ENCODE measurements around the gene KEL.

Gene KEL

DNA sequence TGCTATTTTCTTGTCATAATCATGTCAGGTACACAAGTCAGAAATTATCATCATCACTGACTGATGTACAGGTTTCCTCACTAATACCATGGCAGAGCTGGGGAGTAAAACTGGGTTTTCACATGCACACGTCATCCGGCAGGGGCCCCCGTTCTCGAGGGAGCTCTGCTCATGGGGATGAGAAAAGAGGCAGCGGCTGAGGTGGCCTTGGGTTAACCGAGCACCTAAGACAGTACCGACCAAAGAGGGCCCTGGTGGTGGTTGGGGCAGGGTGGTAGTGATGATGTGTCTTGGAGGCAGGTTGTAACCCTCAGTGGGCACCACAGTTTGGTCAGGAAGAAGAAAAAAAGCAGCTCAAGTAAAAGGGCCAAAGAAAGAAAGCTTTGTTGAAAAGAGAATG is 64.5 kb downstream of the KEL start:
- Histone ChIP-seq H2BK12ac (ENCODE audit: low read length in 2 of 2) (no peak overlapping the region), H3K79me1 (replicated peaks; ENCODE audit: low read length, poor library complexity, severe bottlenecking) (no peaks in the 10 kb centered on the region), H3K4me3 (ENCODE audit: insufficient read depth in 1 of 2, low read depth in 1 of 2, low read length in 2 of 2) (no peak overlapping the region), H3K4ac (ENCODE audit: low read depth in 1 of 2, low read length in 2 of 2) (no peak overlapping the region), H3K9me3 (ENCODE audit: control insufficient read depth, low read length) (no peaks in the 10 kb centered on the region), H3K18ac (ENCODE audit: low read depth in 1 of 2, low read length in 2 of 2) (no peak overlapping the region), H3K4me2 (ENCODE audit: low read length, poor library complexity, severe bottlenecking) (no peak overlapping the region), H3K14ac (ENCODE audit: low read length in 2 of 2) (no peak overlapping the region), H4K91ac (ENCODE audit: low read length) (no peak overlapping the region), H2AFZ (ENCODE audit: low read depth, low read length) (no peak overlapping the region), H3K36me3 (ENCODE audit: control insufficient read depth in 1 of 2, insufficient read depth in 2 of 2, low read depth in 1 of 2, low read length in 2 of 2) (no peaks in the 10 kb centered on the region), H2AK5ac (ENCODE audit: low read length, severe bottlenecking) (no peak overlapping the region), H3K9ac (ENCODE audit: low read length) (no peak overlapping the region), H2BK120ac (ENCODE audit: low read depth, low read length) (no peak overlapping the region), H3K27ac (ENCODE audit: low read length, poor library complexity, severe bottlenecking) (no peak overlapping the region), H2BK5ac (ENCODE audit: low read depth, low read length, poor library complexity, severe bottlenecking) (no peak overlapping the region), H2BK15ac (ENCODE audit: low read depth, poor library complexity, severe bottlenecking) (no peak overlapping the region), H3K23ac (ENCODE audit: low read length in 2 of 2) (no peak overlapping the region), H3K27me3 (ENCODE audit: control insufficient read depth in 1 of 2, insufficient read depth in 1 of 2, low read length in 2 of 2) (peaks cover 0 to 45% of the 10 kb centered on the region in 2 experiments), H3K4me1 (ENCODE audit: control insufficient read depth, insufficient read depth, low read depth, low read length) (no peaks in the 10 kb centered on the region), H4K8ac (ENCODE audit: low read length) (no peak overlapping the region)
- DNase-seq, result no peak
- WGBS, result 79% methylated on average over 7 of the region's 7 CpGs

- Histone ChIP-seq H2BK120ac (ENCODE audit: low read depth, low read length) (no peak overlapping the region), H4K8ac (ENCODE audit: low read length) (no peak overlapping the region), H3K79me1 (replicated peaks; ENCODE audit: low read length, poor library complexity, severe bottlenecking) (no peaks in the 10 kb centered on the region), H3K27me3 (ENCODE audit: control insufficient read depth in 1 of 2, insufficient read depth in 1 of 2, low read length in 2 of 2) (peaks cover 0 to 48% of the 10 kb centered on the region in 2 experiments), H3K4ac (ENCODE audit: low read depth in 1 of 2, low read length in 2 of 2) (no peak overlapping the region), H3K23ac (ENCODE audit: low read length in 2 of 2) (no peak overlapping the region), H4K91ac (ENCODE audit: low read length) (no peak overlapping the region), H2AK5ac (ENCODE audit: low read length, severe bottlenecking) (no peak overlapping the region), H3K4me3 (ENCODE audit: insufficient read depth in 1 of 2, low read depth in 1 of 2, low read length in 2 of 2) (no peak overlapping the region), H2BK5ac (ENCODE audit: low read depth, low read length, poor library complexity, severe bottlenecking) (no peak overlapping the region), H3K9ac (ENCODE audit: low read length) (no peak overlapping the region), H3K9me3 (ENCODE audit: control insufficient read depth, low read length) (no peaks in the 10 kb centered on the region), H3K18ac (ENCODE audit: low read depth in 1 of 2, low read length in 2 of 2) (no peak overlapping the region), H3K36me3 (ENCODE audit: control insufficient read depth in 1 of 2, insufficient read depth in 2 of 2, low read depth in 1 of 2, low read length in 2 of 2) (no peaks in the 10 kb centered on the region), H2BK15ac (ENCODE audit: low read depth, poor library complexity, severe bottlenecking) (no peak overlapping the region), H3K14ac (ENCODE audit: low read length in 2 of 2) (no peak overlapping the region), H2BK12ac (ENCODE audit: low read length in 2 of 2) (no peak overlapping the region), H2AFZ (ENCODE audit: low read depth, low read length) (no peak overlapping the region), H3K27ac (ENCODE audit: low read length, poor library complexity, severe bottlenecking) (no peak overlapping the region), H3K4me2 (ENCODE audit: low read length, poor library complexity, severe bottlenecking) (no peak overlapping the region), H3K4me1 (ENCODE audit: control insufficient read depth, insufficient read depth, low read depth, low read length) (no peaks in the 10 kb centered on the region)
- DNase-seq, result no peak
- 100% methylated on average over 1 of the region's 3 CpGs for WGBS
Measured at GRCh38 chr7:142896741-142897379, 65.3 kb downstream of the KEL start.

GRCh38 chr7:142896151-142896550 is 66.0 kb downstream of the KEL start:
- Histone ChIP-seq H3K9me3 (ENCODE audit: control insufficient read depth, low read length) (no peaks in the 10 kb centered on the region), H4K8ac (ENCODE audit: low read length) (no peak overlapping the region), H3K36me3 (ENCODE audit: control insufficient read depth in 1 of 2, insufficient read depth in 2 of 2, low read depth in 1 of 2, low read length in 2 of 2) (no peaks in the 10 kb centered on the region), H3K4me2 (ENCODE audit: low read length, poor library complexity, severe bottlenecking) (no peak overlapping the region), H2AK5ac (ENCODE audit: low read length, severe bottlenecking) (no peak overlapping the region), H3K4ac (ENCODE audit: low read depth in 1 of 2, low read length in 2 of 2) (no peak overlapping the region), H3K27ac (ENCODE audit: low read length, poor library complexity, severe bottlenecking) (no peak overlapping the region), H3K79me1 (replicated peaks; ENCODE audit: low read length, poor library complexity, severe bottlenecking) (no peaks in the 10 kb centered on the region), H2BK5ac (ENCODE audit: low read depth, low read length, poor library complexity, severe bottlenecking) (no peak overlapping the region), H3K23ac (ENCODE audit: low read length in 2 of 2) (no peak overlapping the region), H2BK15ac (ENCODE audit: low read depth, poor library complexity, severe bottlenecking) (no peak overlapping the region), H3K27me3 (ENCODE audit: control insufficient read depth in 1 of 2, insufficient read depth in 1 of 2, low read length in 2 of 2) (peaks cover 0 to 53% of the 10 kb centered on the region in 2 experiments), H3K4me3 (ENCODE audit: insufficient read depth in 1 of 2, low read depth in 1 of 2, low read length in 2 of 2) (no peak overlapping the region), H3K14ac (ENCODE audit: low read length in 2 of 2) (no peak overlapping the region), H2BK120ac (ENCODE audit: low read depth, low read length) (no peak overlapping the region), H3K4me1 (ENCODE audit: control insufficient read depth, insufficient read depth, low read depth, low read length) (no peaks in the 10 kb centered on the region), H2BK12ac (ENCODE audit: low read length in 2 of 2) (no peak overlapping the region), H4K91ac (ENCODE audit: low read length) (no peak overlapping the region), H3K18ac (ENCODE audit: low read depth in 1 of 2, low read length in 2 of 2) (no peak overlapping the region), H2AFZ (ENCODE audit: low read depth, low read length) (no peak overlapping the region), H3K9ac (ENCODE audit: low read length) (no peak overlapping the region)
- DNase-seq, result no peak
- WGBS, result 88% methylated on average over 3 of the region's 3 CpGs

DNA sequence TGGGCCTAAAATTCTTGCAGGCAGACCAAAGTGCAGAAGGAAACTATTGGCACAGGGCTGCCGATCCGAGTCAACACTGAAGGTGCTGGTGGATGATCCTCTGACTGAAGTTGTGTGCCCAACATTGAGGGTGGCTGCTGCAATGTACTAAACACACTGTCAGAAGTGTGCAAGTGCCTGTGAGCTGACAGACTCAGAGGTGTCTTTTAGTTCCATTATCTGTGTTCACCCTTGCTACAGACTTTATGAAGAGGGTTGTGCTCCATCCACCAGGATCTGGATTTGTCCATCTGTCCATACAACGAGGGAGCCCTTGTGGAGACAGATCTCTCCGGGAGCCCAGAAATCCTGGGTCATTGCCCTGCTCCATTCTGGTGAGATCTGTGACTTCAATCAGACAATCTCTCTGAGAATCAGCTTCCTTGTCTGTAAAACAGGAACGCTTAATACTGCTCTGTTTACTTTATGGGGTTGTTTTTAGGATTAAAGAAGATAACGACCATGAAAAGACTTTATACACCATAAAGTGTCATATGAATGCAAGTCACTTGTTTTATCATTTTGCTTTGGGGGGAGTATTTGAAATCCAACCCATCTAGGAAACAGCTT is 67.1 kb downstream of the KEL start:
- Histone ChIP-seq H3K14ac (ENCODE audit: low read length in 2 of 2) (no peak overlapping the region), H2BK5ac (ENCODE audit: low read depth, low read length, poor library complexity, severe bottlenecking) (no peak overlapping the region), H3K23ac (ENCODE audit: low read length in 2 of 2) (no peak overlapping the region), H3K9me3 (ENCODE audit: control insufficient read depth, low read length) (no peaks in the 10 kb centered on the region), H2BK15ac (ENCODE audit: low read depth, poor library complexity, severe bottlenecking) (no peak overlapping the region), H3K4me1 (ENCODE audit: control insufficient read depth, insufficient read depth, low read depth, low read length) (no peaks in the 10 kb centered on the region), H3K18ac (ENCODE audit: low read depth in 1 of 2, low read length in 2 of 2) (no peak overlapping the region), H3K4me2 (ENCODE audit: low read length, poor library complexity, severe bottlenecking) (no peak overlapping the region), H4K91ac (ENCODE audit: low read length) (no peak overlapping the region), H4K8ac (ENCODE audit: low read length) (no peak overlapping the region), H2AK5ac (ENCODE audit: low read length, severe bottlenecking) (no peak overlapping the region), H2BK12ac (ENCODE audit: low read length in 2 of 2) (no peak overlapping the region), H3K4me3 (ENCODE audit: insufficient read depth in 1 of 2, low read depth in 1 of 2, low read length in 2 of 2) (no peak overlapping the region), H3K9ac (ENCODE audit: low read length) (no peak overlapping the region), H3K4ac (ENCODE audit: low read depth in 1 of 2, low read length in 2 of 2) (no peak overlapping the region), H3K79me1 (replicated peaks; ENCODE audit: low read length, poor library complexity, severe bottlenecking) (no peaks in the 10 kb centered on the region), H3K27me3 (ENCODE audit: control insufficient read depth in 1 of 2, insufficient read depth in 1 of 2, low read length in 2 of 2) (peaks cover 0 to 53% of the 10 kb centered on the region in 2 experiments), H3K27ac (ENCODE audit: low read length, poor library complexity, severe bottlenecking) (no peak overlapping the region), H3K36me3 (ENCODE audit: control insufficient read depth in 1 of 2, insufficient read depth in 2 of 2, low read depth in 1 of 2, low read length in 2 of 2) (no peaks in the 10 kb centered on the region), H2BK120ac (ENCODE audit: low read depth, low read length) (no peak overlapping the region), H2AFZ (ENCODE audit: low read depth, low read length) (no peak overlapping the region)
- DNase-seq, result no peak
- WGBS, result 70% methylated on average over 4 of the region's 6 CpGs

Measured in mesenchymal stem cell (in vitro differentiated cells and primary cell).